HG03354 (cell line): Measurements from ENCODE around the gene ANKRD30A.
"Not testable (repeated sequence)": the region's sequence is repeated elsewhere in the genome, so short reads cannot be mapped to it uniquely, and the experiment has no call there.

Source experiments
- ATAC-seq: cut with Tn5 transposase; IDR thresholded peaks from one replicate; pipeline ENCODE4 v1.9.1; 2021; ENCODE audit warnings: mild to moderate bottlenecking; ENCODE audit not compliant: unreplicated experiment, poor library complexity, severe bottlenecking

Gene ANKRD30A, protein sequence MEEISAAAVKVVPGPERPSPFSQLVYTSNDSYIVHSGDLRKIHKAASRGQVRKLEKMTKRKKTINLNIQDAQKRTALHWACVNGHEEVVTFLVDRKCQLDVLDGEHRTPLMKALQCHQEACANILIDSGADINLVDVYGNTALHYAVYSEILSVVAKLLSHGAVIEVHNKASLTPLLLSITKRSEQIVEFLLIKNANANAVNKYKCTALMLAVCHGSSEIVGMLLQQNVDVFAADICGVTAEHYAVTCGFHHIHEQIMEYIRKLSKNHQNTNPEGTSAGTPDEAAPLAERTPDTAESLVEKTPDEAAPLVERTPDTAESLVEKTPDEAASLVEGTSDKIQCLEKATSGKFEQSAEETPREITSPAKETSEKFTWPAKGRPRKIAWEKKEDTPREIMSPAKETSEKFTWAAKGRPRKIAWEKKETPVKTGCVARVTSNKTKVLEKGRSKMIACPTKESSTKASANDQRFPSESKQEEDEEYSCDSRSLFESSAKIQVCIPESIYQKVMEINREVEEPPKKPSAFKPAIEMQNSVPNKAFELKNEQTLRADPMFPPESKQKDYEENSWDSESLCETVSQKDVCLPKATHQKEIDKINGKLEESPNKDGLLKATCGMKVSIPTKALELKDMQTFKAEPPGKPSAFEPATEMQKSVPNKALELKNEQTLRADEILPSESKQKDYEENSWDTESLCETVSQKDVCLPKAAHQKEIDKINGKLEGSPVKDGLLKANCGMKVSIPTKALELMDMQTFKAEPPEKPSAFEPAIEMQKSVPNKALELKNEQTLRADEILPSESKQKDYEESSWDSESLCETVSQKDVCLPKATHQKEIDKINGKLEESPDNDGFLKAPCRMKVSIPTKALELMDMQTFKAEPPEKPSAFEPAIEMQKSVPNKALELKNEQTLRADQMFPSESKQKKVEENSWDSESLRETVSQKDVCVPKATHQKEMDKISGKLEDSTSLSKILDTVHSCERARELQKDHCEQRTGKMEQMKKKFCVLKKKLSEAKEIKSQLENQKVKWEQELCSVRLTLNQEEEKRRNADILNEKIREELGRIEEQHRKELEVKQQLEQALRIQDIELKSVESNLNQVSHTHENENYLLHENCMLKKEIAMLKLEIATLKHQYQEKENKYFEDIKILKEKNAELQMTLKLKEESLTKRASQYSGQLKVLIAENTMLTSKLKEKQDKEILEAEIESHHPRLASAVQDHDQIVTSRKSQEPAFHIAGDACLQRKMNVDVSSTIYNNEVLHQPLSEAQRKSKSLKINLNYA (N-terminal part only)

DNA sequence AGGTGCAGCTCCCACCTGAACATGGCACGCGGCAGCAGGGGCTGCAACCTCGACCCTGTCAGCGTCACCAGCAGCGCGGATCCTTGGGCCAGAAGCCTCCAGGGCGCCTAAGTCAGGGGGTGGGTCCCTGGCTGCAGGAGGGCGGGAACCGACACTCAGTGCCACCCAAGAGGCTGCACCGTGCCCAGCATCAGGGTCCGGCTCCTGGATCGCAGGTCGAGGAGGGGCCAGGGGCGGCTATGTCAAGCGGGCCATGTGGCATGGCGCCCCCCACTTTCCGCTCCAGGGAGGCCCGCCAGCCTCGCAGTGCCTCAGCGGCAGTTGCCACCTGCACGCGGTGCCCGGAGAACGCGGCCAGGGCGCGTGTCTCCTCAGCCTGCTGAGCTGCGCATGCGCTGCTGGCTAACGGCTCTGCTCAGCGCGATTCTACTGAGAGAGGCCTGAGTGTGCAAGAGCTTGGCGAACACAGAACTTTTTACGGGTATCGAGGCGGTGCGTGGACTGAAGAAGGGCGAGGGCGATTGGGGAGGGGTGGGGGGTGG, at the start of gene ANKRD30A:
Gene ANKRD30A (plus strand): TSS at position 408 of the 542 bp plus-strand sequence. CDS start 190 bp downstream, outside the sequence.
- no peak for ATAC-seq

GRCh38 chr10:37076083-37076482, 49.3 kb upstream of the ANKRD30A start:
- not testable (repeated sequence) for ATAC-seq

GRCh38 chr10:37095792-37096573, 29.4 kb upstream of the ANKRD30A start:
- ATAC-seq = no peak

DNA sequence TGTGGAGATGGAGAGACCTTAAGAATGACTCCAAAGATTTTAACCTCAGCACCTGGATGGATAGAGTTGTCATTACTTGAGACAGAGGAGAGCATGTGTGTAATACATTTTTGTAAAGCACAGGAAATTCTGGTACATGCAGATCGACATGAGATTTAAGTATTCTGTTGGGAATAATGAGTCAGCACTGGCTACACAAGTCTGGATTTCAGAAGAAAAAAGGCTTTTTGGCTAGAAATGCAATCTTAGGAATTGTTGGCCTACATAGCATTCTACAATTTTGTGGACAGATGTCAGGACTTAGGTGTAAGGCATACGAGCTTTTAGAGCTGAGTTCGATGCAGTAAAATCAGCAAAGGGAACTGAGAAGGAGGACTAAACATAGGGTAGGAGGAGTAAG, 24.1 kb upstream of the ANKRD30A start:
- ATAC-seq = no peak

- no peak for ATAC-seq
Observed at GRCh38 chr10:37109000-37109399, 16.4 kb upstream of the ANKRD30A start.

DNA sequence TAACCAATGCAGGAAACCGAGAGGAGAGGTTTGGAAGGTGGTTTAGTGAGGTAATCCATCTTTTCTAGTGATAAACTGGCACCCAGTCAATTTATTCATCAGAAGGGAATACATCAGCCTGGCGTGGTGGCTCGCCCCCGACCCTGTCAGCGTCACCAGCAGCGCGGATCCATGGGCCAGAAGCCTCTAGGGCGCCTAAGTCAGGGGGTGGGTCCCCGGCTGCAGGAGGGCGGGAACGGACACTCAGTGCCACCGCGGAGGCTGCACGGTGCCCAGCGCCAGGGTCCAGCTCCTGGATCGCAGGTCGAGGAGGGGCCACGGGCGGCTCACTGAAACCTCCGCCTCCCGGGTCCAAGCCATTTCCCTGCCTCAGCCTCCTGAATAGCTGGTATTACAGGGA, 866 bp upstream of the ANKRD30A start:
- ATAC-seq = no peak

DNA sequence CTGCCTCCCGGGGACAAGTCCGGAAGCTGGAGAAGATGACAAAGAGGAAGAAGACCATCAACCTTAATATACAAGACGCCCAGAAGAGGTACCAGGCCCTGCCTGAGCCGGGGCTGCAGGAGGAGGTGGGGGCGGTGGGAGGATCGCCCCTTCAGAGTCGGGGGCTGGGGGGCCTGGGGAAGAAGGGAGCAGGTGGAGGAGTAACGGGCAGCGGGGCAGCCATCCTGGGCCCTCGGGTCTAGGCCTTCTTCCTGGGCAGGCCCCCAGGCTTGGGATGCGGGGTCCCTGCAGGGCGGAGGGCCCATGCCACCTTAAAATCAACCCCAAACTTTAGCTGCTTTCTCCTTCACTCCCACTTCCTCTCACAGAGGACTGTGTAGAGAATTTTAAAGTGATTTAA, 523 bp downstream of the ANKRD30A start:
- ATAC-seq = no peak

DNA sequence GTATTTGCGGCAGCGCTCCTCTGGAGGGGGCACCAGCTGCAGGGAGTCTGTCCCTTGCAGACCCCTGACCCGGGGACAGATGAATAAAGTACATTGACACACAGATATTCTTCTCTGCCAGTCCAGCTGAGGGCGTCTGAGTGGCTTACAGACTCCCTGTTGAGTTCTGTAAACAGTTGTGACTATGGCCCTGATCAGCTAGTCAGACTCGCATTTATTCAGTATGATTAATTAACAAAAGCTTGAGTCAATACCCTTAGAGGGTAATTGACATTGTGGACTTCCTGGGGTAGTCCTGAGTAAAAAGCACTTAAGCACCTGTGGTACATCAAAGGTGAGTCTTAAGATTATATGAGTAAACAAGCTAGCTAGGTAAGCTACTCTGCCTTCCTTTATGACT, 21.0 kb downstream of the ANKRD30A start:
- ATAC-seq = no peak

DNA sequence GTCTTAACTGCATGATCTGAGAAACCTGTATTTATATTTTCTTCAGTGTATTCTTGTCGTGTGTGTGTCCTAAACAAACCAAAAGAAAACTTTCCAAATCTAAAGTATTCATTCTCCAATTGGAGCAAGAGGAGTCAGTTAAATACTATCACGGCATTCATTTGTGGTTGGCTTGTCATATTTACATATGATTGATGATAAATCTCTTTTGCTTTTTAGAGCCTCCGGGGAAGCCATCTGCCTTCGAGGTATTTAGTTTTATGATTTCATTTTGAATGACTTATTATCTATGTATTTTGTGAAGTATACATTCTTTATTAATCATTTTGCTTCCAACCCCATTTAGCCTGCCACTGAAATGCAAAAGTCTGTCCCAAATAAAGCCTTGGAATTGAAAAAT, 37.0 kb downstream of the ANKRD30A start:
- ATAC-seq = not testable (repeated sequence)

DNA sequence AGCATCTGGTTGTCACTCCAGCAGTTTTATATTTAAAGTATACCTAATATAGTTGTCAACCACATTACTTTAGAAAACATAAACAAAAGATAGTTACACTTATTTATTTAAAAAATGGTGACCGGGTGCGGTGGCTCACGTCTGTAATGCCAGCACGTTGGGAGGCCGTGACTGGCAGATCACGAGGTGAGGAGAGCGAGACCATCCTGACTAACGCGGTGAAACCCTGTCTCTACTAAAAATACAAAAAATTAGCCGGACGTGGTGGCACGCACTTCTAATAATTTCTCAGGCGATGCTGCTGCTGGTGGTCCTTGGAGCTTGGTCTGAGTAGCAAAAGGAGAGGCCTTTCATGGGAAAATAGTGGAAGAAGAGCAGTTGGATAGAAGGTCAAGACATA, 46.5 kb downstream of the ANKRD30A start:
- not testable (repeated sequence) for ATAC-seq

- ATAC-seq = not testable (repeated sequence)
Observed at GRCh38 chr10:37178296-37178695, 52.9 kb downstream of the ANKRD30A start.

GRCh38 chr10:37182719-37183118, 57.3 kb downstream of the ANKRD30A start:
- ATAC-seq = not testable (repeated sequence)

DNA sequence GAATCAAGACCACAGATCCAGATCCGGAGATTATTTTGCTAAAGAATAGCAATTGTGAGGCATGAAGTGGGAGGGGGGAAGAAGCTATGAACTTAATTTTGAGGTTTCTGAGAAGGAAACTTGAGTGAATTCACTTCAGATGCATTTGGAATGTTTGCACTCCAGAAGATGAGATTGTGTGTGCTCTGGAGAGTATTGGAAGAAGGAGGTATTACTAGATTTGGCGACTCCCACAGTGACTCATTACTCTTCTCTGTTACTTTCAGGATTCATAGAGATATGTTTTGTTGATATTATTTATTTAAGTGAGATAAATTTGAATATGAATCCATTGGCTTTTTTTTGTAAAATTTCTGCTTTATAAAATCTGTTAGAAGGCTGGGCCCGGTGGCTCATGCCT, 80.7 kb downstream of the ANKRD30A start:
- ATAC-seq = no peak

- no peak for ATAC-seq
Observed at GRCh38 chr10:37220866-37221265, 95.5 kb downstream of the ANKRD30A start.

DNA sequence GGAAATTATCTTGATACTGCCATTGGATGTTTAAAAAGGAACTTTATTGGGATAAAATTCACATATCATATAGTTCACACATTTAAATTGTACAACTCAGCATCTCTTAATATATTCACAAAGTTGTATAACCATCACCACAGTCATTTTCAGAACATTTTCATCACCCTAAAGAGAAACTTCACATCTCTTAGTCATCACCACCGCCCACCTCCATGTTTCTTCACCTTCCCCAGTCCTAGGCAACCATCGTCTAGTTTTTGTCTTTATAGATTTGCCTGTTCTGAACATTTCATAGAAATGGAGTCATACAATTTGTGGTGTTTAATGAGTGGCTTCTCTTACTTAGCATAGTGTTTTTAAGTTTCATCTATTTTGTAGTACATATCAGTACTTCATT, 96.6 kb downstream of the ANKRD30A start:
- no peak for ATAC-seq

DNA sequence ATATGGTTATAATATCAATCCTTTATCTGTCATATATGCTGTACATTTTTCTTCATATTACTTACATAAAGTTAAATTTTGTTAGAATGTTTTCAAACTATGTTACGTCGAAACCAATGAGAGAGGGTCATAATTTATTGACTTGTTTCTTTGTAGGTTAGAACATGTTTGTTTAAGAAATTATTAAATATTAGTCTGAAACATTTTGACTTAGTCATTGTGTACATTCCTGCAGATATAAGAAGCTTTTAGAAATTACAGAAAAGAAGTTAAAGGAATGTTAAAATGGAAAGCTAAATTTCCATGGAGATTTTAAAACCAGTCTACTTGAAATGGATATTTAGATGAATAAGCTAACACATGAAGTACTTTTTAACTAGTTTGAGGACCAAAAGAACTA, 99.8 kb downstream of the ANKRD30A start:
- no peak for ATAC-seq

- no peak for ATAC-seq
Observed at GRCh38 chr10:37226524-37226923, 101.1 kb downstream of the ANKRD30A start.

DNA sequence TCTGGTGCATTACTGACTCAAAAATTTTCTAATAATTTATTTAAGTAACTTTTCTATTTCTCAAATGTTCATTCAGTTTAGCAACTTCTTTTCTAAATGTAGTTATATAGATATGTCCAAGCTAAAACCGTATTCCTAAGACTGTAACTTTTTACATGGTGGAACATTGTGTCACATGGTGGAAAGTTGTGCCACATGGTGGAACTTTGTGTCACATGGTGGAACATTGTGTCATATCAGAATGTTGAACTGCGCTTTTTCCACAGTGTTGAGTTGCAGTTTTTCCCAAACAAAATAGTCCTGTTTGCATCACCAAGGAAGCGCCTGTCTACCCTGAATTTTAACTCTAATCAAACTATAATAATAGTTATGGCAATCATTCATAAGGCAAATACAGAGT, 109.3 kb downstream of the ANKRD30A start:
- no peak for ATAC-seq

GRCh38 chr10:37236093-37236492, 110.7 kb downstream of the ANKRD30A start:
- ATAC-seq = no peak
